Epithelial cell of proximal tubule (primary cell): ENCODE data around the gene ELOVL2. TPM values are rescaled to one million over a fixed set of nuclear protein-coding genes. Genes with fewer than 3 reads are reported as not detected.
"Not testable (repeated sequence)": the region's sequence is repeated elsewhere in the genome, so short reads cannot be mapped to it uniquely, and the experiment has no call there.

ENCODE experiments used
- DNase-seq: peaks from one replicate; pipeline ENCODE4 v3.0.0-alpha.2; 2011; ENCODE audit warnings: low read depth
- H3K4me3 ChIP-seq: 2 replicates; pipeline ENCODE4 v1.5.1; 2011; ENCODE audit warnings: low read depth, mild to moderate bottlenecking, low read length
- CTCF ChIP-seq: conservative IDR thresholded peaks from 2 replicates; pipeline ENCODE4 v1.5.1; 2012; ENCODE audit warnings: low read depth, mild to moderate bottlenecking, low read length
- total RNA-seq: library from RNA; depleted of rRNA; stranded (reverse); fragments of >200 nt; gene quantifications from 2 replicates; pipeline ENCODE4 v1.2.3, GENCODE V29; 2015

The ELOVL2 gene
- total RNA-seq: 1.3 and 1.4 TPM in 2 replicates

- H3K4me3 ChIP-seq: peak within 1 kb of the TSS; percentile 41
- DNase-seq: no peak
- TF ChIP-seq CTCF: peak; percentile 43
Measured at GRCh38 chr6:11043961-11044711, at the start of gene ELOVL2. ELOVL2 (minus strand) TSS chr6:11044305; CDS start chr6:11044230, 75 bp downstream.

- no peak for TF ChIP-seq CTCF
- H3K4me3 ChIP-seq: peak overlapping the region; percentile 80
- DNase-seq: no peak
Measured at GRCh38 chr6:11093376-11093625, 49.2 kb upstream of the ELOVL2 start.

- H3K4me3 ChIP-seq: peak overlapping the region; percentile 80
- DNase-seq: no peak
- TF ChIP-seq CTCF: no peak
Measured at GRCh38 chr6:11092668-11093375, 48.7 kb upstream of the ELOVL2 start.

GRCh38 chr6:11091141-11091540 lies 47.0 kb upstream of the ELOVL2 start:
- not testable (repeated sequence) for DNase-seq, H3K4me3 ChIP-seq

GRCh38 chr6:11089695-11090094 lies 45.6 kb upstream of the ELOVL2 start:
- H3K4me3 ChIP-seq: no peak overlapping the region
- no peak for DNase-seq
- no peak for TF ChIP-seq CTCF

GRCh38 chr6:11087141-11087812 lies 43.2 kb upstream of the ELOVL2 start:
- H3K4me3 ChIP-seq, DNase-seq: not testable (repeated sequence)

GRCh38 chr6:11085758-11086435 lies 41.8 kb upstream of the ELOVL2 start:
- no peak overlapping the region for H3K4me3 ChIP-seq
- TF ChIP-seq CTCF: no peak
- DNase-seq: no peak
